CD14-positive monocyte (primary cell): Measurements from ENCODE around the gene PPP1R1B. TPM values are rescaled to one million over a fixed set of nuclear protein-coding genes. Genes with fewer than 3 reads are reported as not detected.

Source experiments
- DNase-seq, 3 donors: peaks; one replicate each; pipeline ENCODE4 v3.0.0-alpha.2; 2011 to 2022
- H2AFZ ChIP-seq: 2 replicates; pipeline ENCODE4 v1.6.0; 2012; ENCODE audit warnings: mild to moderate bottlenecking, low read depth, low read length, inconsistent platforms; ENCODE audit not compliant: insufficient read depth, poor library complexity, severe bottlenecking
- H3K27ac ChIP-seq, 2 donors: 1 replicate in 1 of 2; 2 replicates in 1 of 2; pipeline ENCODE4 v1.5.1; 2012 to 2013; ENCODE audit warnings: low read length in 2 of 2, control low read depth in 1 of 2, inconsistent platforms in 1 of 2, low read depth in 1 of 2, mild to moderate bottlenecking in 1 of 2
- H3K27me3 ChIP-seq, 2 donors: one replicate each; pipeline versions ENCODE4 v1.6.0 to v1.6.1; 2011 to 2013; ENCODE audit warnings: low read length in 2 of 2; ENCODE audit not compliant: control insufficient read depth in 2 of 2, insufficient read depth in 2 of 2
- H3K36me3 ChIP-seq, 2 donors: replicated peaks in 1 of 2; 1 replicate in 1 of 2; 2 replicates in 1 of 2; pipeline versions ENCODE4 v1.5.1 to v1.6.1; 2012 to 2013; ENCODE audit warnings: low read length in 2 of 2, control low read depth in 1 of 2, inconsistent platforms in 1 of 2, mild to moderate bottlenecking in 1 of 2; ENCODE audit not compliant: insufficient read depth in 2 of 2, control insufficient read depth in 1 of 2
- H3K4me1 ChIP-seq, 2 donors: 1 replicate in 1 of 2; 2 replicates in 1 of 2; pipeline versions ENCODE4 v1.5.1 to v1.6.1; 2012 to 2013; ENCODE audit warnings: low read length in 2 of 2, control low read depth in 1 of 2, inconsistent platforms in 1 of 2, mild to moderate bottlenecking in 1 of 2, moderate library complexity in 1 of 2; ENCODE audit not compliant: insufficient read depth in 2 of 2, control insufficient read depth in 1 of 2
- H3K4me2 ChIP-seq: replicated peaks from 2 replicates; pipeline ENCODE3; 2012; ENCODE audit warnings: low read length, moderate library complexity, mild to moderate bottlenecking; ENCODE audit not compliant: poor library complexity, severe bottlenecking; ENCODE audit errors: extremely low read depth
- H3K4me3 ChIP-seq, 3 experiments: fragments of 200-600 bp in 1 of 3; sonication (generic) in 1 of 3; replicated peaks in 1 of 3; 1 replicate in 2 of 3; 2 replicates in 1 of 3; pipeline ENCODE4 v1.5.1; 2011 to 2013; ENCODE audit warnings: low read length in 3 of 3, mild to moderate bottlenecking in 3 of 3, control low read depth in 2 of 3, low read depth in 2 of 3, inconsistent platforms in 1 of 3, moderate library complexity in 1 of 3
- H3K79me2 ChIP-seq: 2 replicates; pipeline ENCODE4 v1.6.0; 2012; ENCODE audit warnings: mild to moderate bottlenecking, control low read depth, inconsistent platforms, low read length, moderate library complexity; ENCODE audit not compliant: insufficient read depth
- H3K9ac ChIP-seq: 2 replicates; pipeline ENCODE4 v1.6.0; 2017; ENCODE audit warnings: low read length, mild to moderate bottlenecking; ENCODE audit not compliant: insufficient read depth, poor library complexity, severe bottlenecking
- H3K9me3 ChIP-seq, 2 donors: replicated peaks in 1 of 2; 1 replicate in 1 of 2; 2 replicates in 1 of 2; pipeline versions ENCODE4 v1.5.1 to v1.6.1; 2012 to 2013; ENCODE audit warnings: low read length in 2 of 2, control low read depth in 1 of 2; ENCODE audit not compliant: control insufficient read depth in 1 of 2, insufficient read depth in 1 of 2
- H4K20me1 ChIP-seq: 2 replicates; pipeline ENCODE4 v1.6.0; 2012; ENCODE audit warnings: mild to moderate bottlenecking, low read length, control low read depth, moderate library complexity; ENCODE audit not compliant: insufficient read depth
- H3K27ac Mint-ChIP-seq, 7 donors: one replicate each; pipeline ENCODE4 v1.8.0; 2020; ENCODE audit warnings: mild to moderate bottlenecking in 7 of 7, mixed read lengths in 7 of 7, moderate library complexity in 6 of 7, inconsistent platforms in 2 of 7
- H3K27me3 Mint-ChIP-seq, 3 donors: one replicate each; pipeline ENCODE4 v1.8.0; 2021 to 2022; ENCODE audit warnings: low read depth in 3 of 3, mild to moderate bottlenecking in 3 of 3, mixed read lengths in 3 of 3, moderate library complexity in 3 of 3, inconsistent platforms in 1 of 3
- H3K36me3 Mint-ChIP-seq, 2 donors: one replicate each; pipeline ENCODE4 v1.8.0; 2020; ENCODE audit warnings: mixed read lengths in 2 of 2, inconsistent platforms in 1 of 2, mild to moderate bottlenecking in 1 of 2
- H3K4me1 Mint-ChIP-seq: one replicate; pipeline ENCODE4 v1.8.0; 2020; ENCODE audit warnings: mild to moderate bottlenecking, mixed read lengths
- H3K4me3 Mint-ChIP-seq, 2 donors: one replicate each; pipeline ENCODE4 v1.8.0; 2020; ENCODE audit warnings: mild to moderate bottlenecking in 2 of 2, mixed read lengths in 2 of 2, moderate library complexity in 1 of 2
- H3K9me3 Mint-ChIP-seq, 7 donors: one replicate each; pipeline ENCODE4 v1.8.0; 2020 to 2022; ENCODE audit warnings: mixed read lengths in 7 of 7, mild to moderate bottlenecking in 6 of 7, moderate library complexity in 6 of 7, inconsistent platforms in 2 of 7
- CTCF ChIP-seq: fragments of 200-600 bp; IDR thresholded peaks from one replicate; pipeline ENCODE4 v1.8.0; 2022; ENCODE audit warnings: antibody characterized with exemption, mild to moderate bottlenecking
- WGBS: methylation state at CpG from one replicate; pipeline ENCODE4 v1.1.5; 2013; ENCODE audit warnings: missing lambda C conversion rate; ENCODE audit not compliant: insufficient coverage; 5-methylcytosine and 5-hydroxymethylcytosine counted together
- intact Hi-C, 2 donors: fragments of 100-400 bp; cut with micrococcal nuclease; formaldehyde crosslinking; loops; one replicate each; pipeline versions ENCODE4 v1.15.0 to v1.15.1; 2023
- polyA plus RNA-seq, 3 donors: library from polyadenylated mRNA; depleted of rRNA in 1 of 3; unstranded in 2 of 3; stranded (reverse) in 1 of 3; fragments of 300-500 nt in 2 of 3; fragments of >200 nt in 1 of 3; fragmentation: Illumina TruSeq in 2 of 3; gene quantifications; 1 replicate in 2 of 3; 2 replicates in 1 of 3; pipeline ENCODE4 v1.2.3, GENCODE V29; 2012 to 2021

Gene PPP1R1B
- polyA plus RNA-seq, 3 donors: 0.05 TPM; not detected in 2

GRCh38 chr17:39608142-39608981, 18.4 kb upstream of the PPP1R1B start:
- intact Hi-C loops: no loop called here
- H3K4me1 Mint-ChIP-seq: peaks cover 15% of the 10 kb centered on the region
- H3K36me3 ChIP-seq: no peaks in the 10 kb centered on the region
- peaks cover 3 to 5% of the 10 kb centered on the region in 2 donors for H3K4me1 ChIP-seq
- no peak overlapping the region for H3K4me2 ChIP-seq
- no peak overlapping the region for H3K4me3 ChIP-seq
- no peaks in the 10 kb centered on the region for H4K20me1 ChIP-seq
- no peak overlapping the region for H3K9ac ChIP-seq
- H3K27ac Mint-ChIP-seq: no peak overlapping the region
- H3K36me3 Mint-ChIP-seq: peaks cover 0 to 1% of the 10 kb centered on the region in 2 donors
- peaks cover 69 to 86% (median 70%) of the 10 kb centered on the region in 3 donors for H3K27me3 Mint-ChIP-seq
- no peak for TF ChIP-seq CTCF
- H3K27ac ChIP-seq: no peak overlapping the region
- 12% methylated on average over 3 of the region's 15 CpGs for WGBS
- H3K9me3 Mint-ChIP-seq: peaks cover 0 to 17% (median 7%) of the 10 kb centered on the region in 7 donors
- H3K79me2 ChIP-seq: no peaks in the 10 kb centered on the region
- DNase-seq: no peak
- peak overlapping the region in 1 of 2 donors; percentile 65 for H3K4me3 Mint-ChIP-seq
- H2AFZ ChIP-seq: no peak overlapping the region
- peaks cover 53 to 75% of the 10 kb centered on the region in 2 donors for H3K27me3 ChIP-seq
- peaks cover 0 to 12% of the 10 kb centered on the region in 2 donors for H3K9me3 ChIP-seq

DNA sequence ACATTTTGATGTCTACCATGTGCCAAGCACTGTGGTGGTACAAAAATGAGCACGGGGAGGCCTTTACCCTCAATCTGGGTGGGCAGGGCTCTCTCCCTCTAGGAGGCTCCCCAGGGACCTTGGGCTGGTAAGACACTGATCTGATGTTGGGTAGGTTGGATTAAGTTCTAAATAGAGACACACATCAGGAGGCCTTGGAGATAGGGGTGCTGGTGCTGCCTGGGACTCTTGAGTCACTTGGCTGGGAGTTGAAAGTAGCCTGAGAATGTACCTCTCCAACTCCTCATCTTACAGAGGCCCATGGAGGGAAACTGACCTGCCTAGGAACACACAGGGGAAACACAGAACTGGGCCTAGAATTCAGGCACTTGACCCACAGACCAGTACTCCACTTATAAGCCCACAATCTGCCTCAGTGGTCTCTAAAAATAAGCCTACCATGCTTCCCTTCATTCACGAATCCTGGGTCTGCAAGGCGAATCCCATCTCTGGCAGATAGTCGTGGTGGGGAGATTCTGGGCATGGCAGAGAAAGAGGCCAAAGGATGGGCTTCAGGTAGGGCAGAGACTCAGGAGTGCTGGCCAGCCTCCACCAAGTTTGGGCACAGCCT, 17.2 kb upstream of the PPP1R1B start:
- Histone ChIP-seq H3K4me3 (no peak overlapping the region), H3K9ac (no peak overlapping the region), H3K4me1 (peaks cover 0 to 5% of the 10 kb centered on the region in 2 donors), H3K27me3 (peaks cover 44 to 65% of the 10 kb centered on the region in 2 donors), H3K9me3 (peaks cover 0 to 11% of the 10 kb centered on the region in 2 donors), H3K36me3 (no peaks in the 10 kb centered on the region), H3K4me2 (no peak overlapping the region), H3K79me2 (no peaks in the 10 kb centered on the region), H4K20me1 (no peaks in the 10 kb centered on the region), H2AFZ (no peak overlapping the region), H3K27ac (no peak overlapping the region)
- intact Hi-C loops: no loop called here
- no peak overlapping the region for H3K27ac Mint-ChIP-seq
- WGBS: no CpG with 5 or more reads among the region's 4 CpGs
- DNase-seq: no peak
- peaks cover 11% of the 10 kb centered on the region for H3K4me1 Mint-ChIP-seq
- H3K27me3 Mint-ChIP-seq: peaks cover 62 to 85% (median 65%) of the 10 kb centered on the region in 3 donors
- H3K9me3 Mint-ChIP-seq: peaks cover 0 to 13% (median 3%) of the 10 kb centered on the region in 7 donors
- TF ChIP-seq CTCF: no peak
- peaks cover 0 to 1% of the 10 kb centered on the region in 2 donors for H3K36me3 Mint-ChIP-seq
- H3K4me3 Mint-ChIP-seq: peak overlapping the region in 1 of 2 donors; percentile 39
